KG1 (cell line): ENCODE data around the gene PDCD7.
"Not testable (repeated sequence)": the region's sequence is repeated elsewhere in the genome, so short reads cannot be mapped to it uniquely, and the experiment has no call there.

Source experiments
- DNase-seq: peaks from one replicate; lab custom pipeline; 2025; lab: John Stamatoyannopoulos, UW

PDCD7 gene

GRCh38 chr15:65074946-65075345, 58.7 kb downstream of the PDCD7 start:
- not testable (repeated sequence) for DNase-seq

- DNase-seq: no peak
Measured at GRCh38 chr15:65072617-65073016, 61.0 kb downstream of the PDCD7 start.

GRCh38 chr15:65072027-65072426, 61.6 kb downstream of the PDCD7 start:
- no peak for DNase-seq

- DNase-seq: no peak
Measured at GRCh38 chr15:65071381-65071811, 62.2 kb downstream of the PDCD7 start.

GRCh38 chr15:65069779-65070546, 63.6 kb downstream of the PDCD7 start:
- DNase-seq: no peak

GRCh38 chr15:65069179-65069578, 64.4 kb downstream of the PDCD7 start:
- no peak for DNase-seq

- DNase-seq: no peak
Measured at GRCh38 chr15:65068403-65068788, 65.2 kb downstream of the PDCD7 start.

GRCh38 chr15:65067645-65068402, 65.8 kb downstream of the PDCD7 start, which contains the start of gene RASL12:
Gene RASL12 (minus strand): TSS chr15:65067991. CDS start chr15:65067835, 156 bp downstream.
- DNase-seq: no peak
